Globus pallidus (tissue), 1 donor: ENCODE data around the gene TSPAN16.
"Not testable (repeated sequence)": the region's sequence is repeated elsewhere in the genome, so short reads cannot be mapped to it uniquely, and the experiment has no call there.

Experiments
- DNase-seq: peaks from one replicate; pipeline ENCODE4 v3.0.0-alpha.2; 2015; ENCODE audit warnings: low spot score

The TSPAN16 gene

GRCh38 chr19:11346104-11346940 lies 50.4 kb downstream of the TSPAN16 start, which contains the start of the genes CCDC159 and TMEM205:
Gene CCDC159 (plus strand): TSS chr19:11346519. CDS start chr19:11346607, 88 bp downstream.
Gene TMEM205 (minus strand): TSS chr19:11346268. CDS start chr19:11345619, 649 bp downstream.
- DNase-seq: peak; percentile 99

DNA sequence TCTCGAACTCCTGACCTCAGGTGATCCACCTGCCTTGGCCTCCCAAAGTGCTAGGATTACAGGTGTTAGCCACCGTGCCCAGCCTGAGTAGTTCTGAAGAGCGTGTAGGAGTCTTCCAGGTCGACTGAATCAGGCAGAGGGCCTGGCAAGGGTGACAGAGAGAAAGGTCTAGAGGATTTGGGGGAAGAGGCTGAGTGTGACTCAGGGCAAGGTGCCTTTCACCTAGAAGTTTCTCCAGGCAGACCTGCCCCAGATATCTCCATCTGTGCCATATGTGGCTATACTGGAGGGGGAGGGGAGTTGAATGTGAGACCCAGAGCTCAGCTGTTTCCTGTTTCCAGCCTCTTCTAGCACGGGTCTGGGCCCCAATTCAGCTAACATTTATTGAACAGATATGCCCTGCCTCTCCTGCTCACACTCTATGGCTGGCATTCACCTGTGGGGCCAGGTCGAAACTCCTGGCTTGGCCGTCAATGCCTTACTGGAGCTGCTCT lies 51.6 kb downstream of the TSPAN16 start:
- DNase-seq: no peak

DNA sequence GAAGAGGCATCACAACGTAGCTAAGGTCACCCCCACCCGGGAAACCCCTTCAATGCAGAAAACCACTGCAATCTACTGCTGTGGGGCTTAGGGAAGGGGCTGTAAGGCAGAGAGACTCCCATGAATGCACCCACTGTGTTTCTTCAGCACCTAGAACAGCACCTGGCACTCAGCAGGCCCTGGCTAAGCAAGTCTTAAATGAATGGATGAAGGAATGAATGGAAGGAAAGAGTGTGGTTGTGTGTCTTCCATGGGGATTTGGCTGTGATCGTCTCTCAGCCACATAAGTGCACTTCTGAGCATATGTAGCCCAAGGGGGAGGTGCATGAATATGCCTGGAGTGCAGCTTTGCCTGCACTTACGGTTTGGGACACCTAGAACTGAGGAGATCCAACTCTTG lies 53.2 kb downstream of the TSPAN16 start:
- DNase-seq: no peak

DNA sequence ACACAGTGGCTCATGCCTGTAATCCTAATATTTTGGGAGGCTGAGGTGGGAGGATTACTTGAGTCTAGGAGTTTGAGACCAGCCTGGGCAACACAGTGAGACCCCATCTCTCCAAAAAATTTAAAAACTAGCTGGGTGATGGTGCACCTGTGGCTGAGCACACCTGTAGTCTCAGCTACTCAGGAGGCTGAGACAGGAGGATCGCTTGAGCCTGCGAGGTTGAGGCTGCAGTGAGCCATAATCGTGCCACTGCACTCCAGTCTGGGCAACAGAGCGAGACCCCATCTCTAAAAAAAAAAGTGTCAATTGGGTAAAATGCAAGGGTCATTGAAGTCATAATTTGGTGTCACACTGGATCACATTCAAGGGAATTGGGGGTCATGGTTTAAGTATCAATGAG lies 58.1 kb downstream of the TSPAN16 start:
- DNase-seq: not testable (repeated sequence)

DNA sequence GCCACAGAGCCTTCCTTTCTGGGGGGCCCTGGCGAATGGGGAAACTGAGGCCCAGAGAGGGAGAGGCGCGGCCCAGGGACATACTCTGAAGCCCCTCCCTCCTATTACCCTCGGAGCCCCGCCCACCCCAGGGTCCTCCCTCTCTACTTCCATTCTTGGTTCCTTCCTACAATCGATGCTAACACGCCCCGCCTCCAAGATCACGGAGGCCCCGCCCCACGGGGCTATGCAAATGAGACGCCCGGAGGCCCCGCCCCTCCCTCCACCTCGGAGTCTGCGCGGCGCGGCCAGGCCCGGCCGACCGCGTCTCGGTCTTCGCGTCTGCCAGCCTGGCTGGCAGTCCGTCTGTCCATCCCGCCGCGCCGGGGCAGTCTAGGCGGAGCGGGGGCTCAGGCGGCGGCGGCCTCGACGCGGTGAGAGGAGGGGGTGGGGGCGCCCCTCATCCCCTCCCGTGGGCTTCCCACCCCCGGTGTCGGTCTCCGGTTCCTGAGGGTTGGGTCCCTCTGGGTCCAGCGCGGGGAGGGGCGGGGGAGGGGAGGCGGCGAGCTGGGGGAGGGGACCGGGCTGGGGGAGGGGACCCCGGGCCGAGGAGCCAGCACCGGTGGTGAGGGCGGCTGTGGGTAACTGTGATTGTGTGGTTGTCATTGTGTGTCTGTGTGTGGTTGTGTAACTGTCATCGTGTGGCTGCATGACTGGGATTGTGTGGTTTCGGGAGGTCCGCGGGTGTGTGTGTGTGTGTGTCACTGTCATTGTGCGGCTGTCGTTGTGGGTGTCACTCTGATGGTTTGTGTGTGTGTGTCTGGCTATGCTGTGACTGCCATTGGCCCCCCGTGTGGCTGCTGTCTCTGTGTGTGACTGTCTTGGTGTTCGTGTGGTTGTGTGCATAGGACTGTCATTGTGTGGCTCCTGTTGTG lies 59.5 kb downstream of the TSPAN16 start, which contains the start of gene PLPPR2:
Gene PLPPR2 (plus strand): TSS at position 273 of the 914 bp plus-strand sequence. CDS start 2,242 bp downstream, outside the sequence.
- DNase-seq: peak; percentile 78

DNA sequence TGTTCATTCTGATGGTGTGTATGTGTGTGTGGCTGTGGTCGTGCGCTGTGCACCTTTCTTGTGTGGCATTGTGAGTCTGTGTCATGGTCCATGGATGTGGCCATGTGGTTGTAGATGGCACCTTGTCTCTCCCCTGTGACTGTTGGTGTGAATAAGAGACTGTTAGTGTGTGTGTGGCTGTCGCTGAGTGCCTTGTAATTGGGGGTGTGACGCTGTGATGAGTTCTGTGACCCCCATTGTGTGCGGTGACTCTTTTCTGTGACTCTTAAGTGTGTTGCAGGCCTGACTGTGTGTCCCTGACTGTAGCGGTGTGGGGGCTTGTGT lies 60.1 kb downstream of the TSPAN16 start:
- no peak for DNase-seq

DNA sequence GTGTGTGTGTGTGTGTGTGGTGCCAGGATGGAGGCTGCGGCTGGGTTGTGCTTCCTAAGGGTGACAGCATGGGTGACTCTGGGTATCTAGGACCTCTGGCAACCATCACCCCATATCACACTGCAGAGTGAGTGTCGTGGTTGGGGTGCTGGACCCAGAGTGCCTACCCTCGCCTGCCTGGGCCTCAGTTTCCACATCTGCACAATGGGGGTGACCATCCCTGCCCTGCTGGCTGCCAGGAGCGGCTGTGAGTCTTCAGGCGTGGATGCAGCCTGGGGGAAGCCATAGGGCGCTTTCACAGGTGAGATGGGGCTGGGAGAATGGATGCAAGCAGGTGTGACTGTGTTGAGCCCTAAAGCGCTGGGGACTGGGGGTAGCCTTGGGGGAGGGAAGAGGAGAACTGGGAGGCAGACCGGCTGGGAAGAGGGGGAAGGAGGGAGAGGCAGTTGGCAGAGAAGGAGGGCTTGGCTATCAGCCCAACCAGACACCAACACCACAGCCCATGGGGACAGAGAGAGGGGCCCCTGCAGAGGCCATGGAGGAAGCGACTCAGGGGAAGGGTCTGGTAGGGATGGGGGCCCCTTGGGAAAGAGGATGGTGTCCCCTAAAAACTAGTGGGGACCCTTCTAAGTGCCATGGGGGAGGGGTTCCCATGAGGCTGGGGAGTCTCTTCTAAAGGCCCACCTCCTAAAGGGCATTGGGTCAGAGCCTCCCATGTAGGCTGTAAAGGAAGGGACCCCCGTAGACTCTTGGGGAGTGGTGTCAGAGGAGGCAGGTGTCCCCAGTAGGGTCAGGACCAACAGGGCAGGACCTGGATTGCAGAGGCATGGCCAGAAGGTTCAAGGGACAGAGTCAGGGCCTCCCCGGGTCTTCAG lies 61.0 kb downstream of the TSPAN16 start:
- DNase-seq: no peak

DNA sequence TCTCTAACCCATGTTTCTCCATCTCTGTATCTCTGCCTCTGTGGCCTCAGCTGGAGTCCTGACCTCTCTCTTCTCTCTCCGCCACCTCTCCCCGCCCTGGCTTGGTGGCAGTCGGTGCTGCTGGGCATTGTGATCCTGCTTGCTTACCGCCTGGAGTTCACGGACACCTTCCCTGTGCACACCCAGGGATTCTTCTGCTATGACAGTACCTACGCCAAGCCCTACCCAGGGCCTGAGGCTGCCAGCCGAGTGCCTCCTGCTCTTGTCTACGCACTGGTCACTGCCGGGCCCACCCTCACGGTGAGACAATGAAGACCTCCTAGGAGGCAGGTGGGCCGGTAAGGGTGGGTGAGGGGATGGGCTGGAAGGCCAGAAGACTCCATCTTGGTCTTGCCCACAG lies 63.5 kb downstream of the TSPAN16 start:
- no peak for DNase-seq

- no peak for DNase-seq
These were observed 65.2 kb downstream of the TSPAN16 start for GRCh38 chr19:11361037-11361770.

- no peak for DNase-seq
These were observed 66.1 kb downstream of the TSPAN16 start for GRCh38 chr19:11361771-11362731.

GRCh38 chr19:11363881-11364280 lies 67.9 kb downstream of the TSPAN16 start:
- no peak for DNase-seq

- DNase-seq: no peak
These were observed 68.4 kb downstream of the TSPAN16 start for GRCh38 chr19:11364296-11364904.

DNA sequence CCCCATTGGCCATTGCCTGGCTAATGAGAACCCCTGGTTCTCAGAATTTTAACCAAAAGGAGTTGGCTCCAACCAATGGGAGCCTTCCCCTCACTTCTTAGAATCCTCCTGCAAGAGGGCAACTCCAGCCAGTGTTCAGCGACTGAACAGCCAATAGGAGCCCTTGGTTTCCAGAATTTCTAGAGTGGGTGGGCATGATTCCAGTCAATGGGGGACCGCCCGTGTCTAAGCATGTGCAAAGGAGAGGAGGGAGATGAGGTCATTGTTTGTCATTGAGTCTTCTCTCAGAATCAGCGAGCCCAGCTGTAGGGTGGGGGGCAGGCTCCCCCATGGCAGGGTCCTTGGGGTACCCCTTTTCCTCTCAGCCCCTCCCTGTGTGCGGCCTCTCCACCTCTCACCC lies 69.0 kb downstream of the TSPAN16 start:
- DNase-seq: no peak
